HG03575 (cell line): ENCODE results near the gene SERPINB6.
"Not testable (repeated sequence)": the region's sequence is repeated elsewhere in the genome, so short reads cannot be mapped to it uniquely, and the experiment has no call there.

ENCODE experiments used
- ATAC-seq: cut with Tn5 transposase; IDR thresholded peaks from one replicate; pipeline ENCODE4 v1.9.1; 2021; ENCODE audit not compliant: unreplicated experiment, insufficient number of reproducible peaks, low FRiP score; ENCODE audit errors: extremely low read depth

SERPINB6 gene

GRCh38 chr6:2925842-2926747 lies 45.3 kb downstream of the SERPINB6 start:
- ATAC-seq: not testable (repeated sequence)

GRCh38 chr6:2921520-2922115 lies 49.7 kb downstream of the SERPINB6 start:
- no peak for ATAC-seq

- ATAC-seq: no peak
Observed at GRCh38 chr6:2920671-2921112, 50.7 kb downstream of the SERPINB6 start.

GRCh38 chr6:2919886-2920285 lies 51.5 kb downstream of the SERPINB6 start:
- ATAC-seq: no peak

GRCh38 chr6:2919401-2919800 lies 52.0 kb downstream of the SERPINB6 start:
- ATAC-seq: no peak

- ATAC-seq: no peak
Observed at GRCh38 chr6:2918936-2919335, 52.4 kb downstream of the SERPINB6 start.

- ATAC-seq: no peak
Observed at GRCh38 chr6:2917801-2918445, 53.4 kb downstream of the SERPINB6 start.

- no peak for ATAC-seq
Observed at GRCh38 chr6:2917065-2917464, 54.3 kb downstream of the SERPINB6 start.

- ATAC-seq: no peak
Observed at GRCh38 chr6:2916158-2916925, 55.0 kb downstream of the SERPINB6 start.

- ATAC-seq: no peak
Observed at GRCh38 chr6:2915150-2915549, 56.2 kb downstream of the SERPINB6 start.

- ATAC-seq: no peak
Observed at GRCh38 chr6:2914318-2914660, 57.1 kb downstream of the SERPINB6 start.

GRCh38 chr6:2913621-2914317 lies 57.6 kb downstream of the SERPINB6 start:
- ATAC-seq: no peak

GRCh38 chr6:2911171-2911570 lies 60.2 kb downstream of the SERPINB6 start:
- ATAC-seq: no peak

- no peak for ATAC-seq
Observed at GRCh38 chr6:2909718-2910117, 61.6 kb downstream of the SERPINB6 start.

GRCh38 chr6:2909051-2909606 lies 62.2 kb downstream of the SERPINB6 start:
- ATAC-seq: not testable (repeated sequence)

- not testable (repeated sequence) for ATAC-seq
Observed at GRCh38 chr6:2908516-2908915, 62.9 kb downstream of the SERPINB6 start.

- ATAC-seq: not testable (repeated sequence)
Observed at GRCh38 chr6:2903411-2904185, 67.8 kb downstream of the SERPINB6 start.
